ENCODE data around the gene SUPT3H. TPM values are rescaled to one million over a fixed set of nuclear protein-coding genes. Genes with fewer than 3 reads are reported as not detected.

SUPT3H gene
- polyA plus RNA-seq, 1 donor (not counting 4 experiments of a cell fraction or from before 2014, with no cell fraction given), result 7.6 TPM

DNA sequence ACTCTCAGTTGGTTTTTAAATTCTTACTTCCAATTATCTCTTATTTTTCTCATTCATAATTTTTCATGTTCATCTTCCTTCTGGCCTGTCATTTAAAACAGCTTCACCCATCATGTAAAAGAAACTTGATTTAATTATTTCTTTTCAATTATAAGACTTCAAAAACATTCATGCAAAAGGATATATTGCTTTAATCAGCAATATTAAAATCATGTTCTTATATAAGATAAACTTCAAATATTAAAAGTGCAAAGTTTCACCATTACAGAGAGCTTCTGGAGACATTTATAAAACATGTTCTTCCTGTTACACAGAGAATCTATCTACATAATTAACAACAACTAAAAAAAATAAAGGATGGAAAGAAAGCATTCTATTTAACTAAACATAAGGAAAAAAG lies 446.3 kb downstream of the SUPT3H start:
- no peaks in the 10 kb centered on the region for H4K20me1 ChIP-seq (ENCODE audit: control insufficient read depth, extremely low read depth, insufficient read depth, low read length)

GRCh38 chr6:44926556-44926955 lies 451.2 kb downstream of the SUPT3H start:
- H3K79me2 ChIP-seq (ENCODE audit: control insufficient read depth, insufficient read depth, low read length), result no peaks in the 10 kb centered on the region
- dilution Hi-C loops (cut with MboI; ENCODE audit: extremely low pct_ligation_motif_present, low sequenced_read_pairs), result no loop called here
- H4K20me1 ChIP-seq (ENCODE audit: control insufficient read depth, extremely low read depth, insufficient read depth, low read length), result no peaks in the 10 kb centered on the region
- H3K4me1 ChIP-seq (ENCODE audit: control insufficient read depth, extremely low read depth, insufficient read depth, low read length), result no peaks in the 10 kb centered on the region
- H2AFZ ChIP-seq (ENCODE audit: control insufficient read depth, low read length), result no peak overlapping the region
- DNase-seq (ENCODE audit: low read depth, low spot score) (no peak), FAIRE-seq (no peak)
- no peaks in the 10 kb centered on the region for H3K9me1 ChIP-seq (ENCODE audit: control insufficient read depth, extremely low read depth, insufficient read depth, low read length)
- no peak overlapping the region for H3K9ac ChIP-seq (ENCODE audit: control insufficient read depth, extremely low read depth, insufficient read depth, low read length)
- no peak overlapping the region for H3K4me2 ChIP-seq (ENCODE audit: control insufficient read depth, extremely low read depth, insufficient read depth, low read depth, low read length)
- no peaks in the 10 kb centered on the region for H3K36me3 ChIP-seq (ENCODE audit: control insufficient read depth in 2 of 2, extremely low read depth in 1 of 2, insufficient read depth in 2 of 2, low read length in 2 of 2)
- no peak overlapping the region for H3K27ac ChIP-seq (ENCODE audit: control insufficient read depth, insufficient read depth, low read length)
- TF ChIP-seq, protein P1, sequence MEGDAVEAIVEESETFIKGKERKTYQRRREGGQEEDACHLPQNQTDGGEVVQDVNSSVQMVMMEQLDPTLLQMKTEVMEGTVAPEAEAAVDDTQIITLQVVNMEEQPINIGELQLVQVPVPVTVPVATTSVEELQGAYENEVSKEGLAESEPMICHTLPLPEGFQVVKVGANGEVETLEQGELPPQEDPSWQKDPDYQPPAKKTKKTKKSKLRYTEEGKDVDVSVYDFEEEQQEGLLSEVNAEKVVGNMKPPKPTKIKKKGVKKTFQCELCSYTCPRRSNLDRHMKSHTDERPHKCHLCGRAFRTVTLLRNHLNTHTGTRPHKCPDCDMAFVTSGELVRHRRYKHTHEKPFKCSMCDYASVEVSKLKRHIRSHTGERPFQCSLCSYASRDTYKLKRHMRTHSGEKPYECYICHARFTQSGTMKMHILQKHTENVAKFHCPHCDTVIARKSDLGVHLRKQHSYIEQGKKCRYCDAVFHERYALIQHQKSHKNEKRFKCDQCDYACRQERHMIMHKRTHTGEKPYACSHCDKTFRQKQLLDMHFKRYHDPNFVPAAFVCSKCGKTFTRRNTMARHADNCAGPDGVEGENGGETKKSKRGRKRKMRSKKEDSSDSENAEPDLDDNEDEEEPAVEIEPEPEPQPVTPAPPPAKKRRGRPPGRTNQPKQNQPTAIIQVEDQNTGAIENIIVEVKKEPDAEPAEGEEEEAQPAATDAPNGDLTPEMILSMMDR (optimal IDR thresholded peaks at IDR 0.05 in 1 of 3, IDR thresholded peaks at IDR 0.05 in 1 of 3, conservative IDR thresholded peaks at IDR 0.05 in 1 of 3; ENCODE audit: extremely low read depth in 1 of 3, insufficient read depth in 2 of 3, low read length in 3 of 3), result no peak
- no peak for TF ChIP-seq EZH2 (IDR thresholded peaks at IDR 0.05; ENCODE audit: low read length)
- H3K9me3 ChIP-seq (ENCODE audit: control insufficient read depth, low read depth, low read length), result no peaks in the 10 kb centered on the region
- H3K27me3 ChIP-seq (ENCODE audit: control insufficient read depth, extremely low read depth, insufficient read depth, low read length), result no peaks in the 10 kb centered on the region
- H3K4me3 ChIP-seq (ENCODE audit: control insufficient read depth in 2 of 3, extremely low read depth in 1 of 3, insufficient read depth in 2 of 3, low read depth in 1 of 3, low read length in 3 of 3), result no peak overlapping the region

More for the DNA sequence above, 446.3 kb downstream of the SUPT3H start:
- Histone ChIP-seq H3K79me2 (ENCODE audit: control insufficient read depth, insufficient read depth, low read length) (no peaks in the 10 kb centered on the region), H3K4me3 (ENCODE audit: control insufficient read depth in 2 of 3, extremely low read depth in 1 of 3, insufficient read depth in 2 of 3, low read depth in 1 of 3, low read length in 3 of 3) (no peak overlapping the region), H3K27me3 (ENCODE audit: control insufficient read depth, extremely low read depth, insufficient read depth, low read length) (no peaks in the 10 kb centered on the region), H3K9me3 (ENCODE audit: control insufficient read depth, low read depth, low read length) (no peaks in the 10 kb centered on the region), H2AFZ (ENCODE audit: control insufficient read depth, low read length) (no peak overlapping the region), H3K36me3 (ENCODE audit: control insufficient read depth in 2 of 2, extremely low read depth in 1 of 2, insufficient read depth in 2 of 2, low read length in 2 of 2) (no peaks in the 10 kb centered on the region), H3K9ac (ENCODE audit: control insufficient read depth, extremely low read depth, insufficient read depth, low read length) (no peak overlapping the region), H3K9me1 (ENCODE audit: control insufficient read depth, extremely low read depth, insufficient read depth, low read length) (no peaks in the 10 kb centered on the region), H3K4me1 (ENCODE audit: control insufficient read depth, extremely low read depth, insufficient read depth, low read length) (no peaks in the 10 kb centered on the region), H3K27ac (ENCODE audit: control insufficient read depth, insufficient read depth, low read length) (no peak overlapping the region), H3K4me2 (ENCODE audit: control insufficient read depth, extremely low read depth, insufficient read depth, low read depth, low read length) (no peak overlapping the region)
- dilution Hi-C loops (cut with MboI; ENCODE audit: extremely low pct_ligation_motif_present, low sequenced_read_pairs), result no loop called here
- TF ChIP-seq, protein P1 (optimal IDR thresholded peaks at IDR 0.05 in 1 of 3, IDR thresholded peaks at IDR 0.05 in 1 of 3, conservative IDR thresholded peaks at IDR 0.05 in 1 of 3; ENCODE audit: extremely low read depth in 1 of 3, insufficient read depth in 2 of 3, low read length in 3 of 3), result no peak
- no peak for TF ChIP-seq EZH2 (IDR thresholded peaks at IDR 0.05; ENCODE audit: low read length)
- no peak for DNase-seq (ENCODE audit: low read depth, low spot score)
- no peak for FAIRE-seq
